ENCODE results near the gene ZNF320.

DNA sequence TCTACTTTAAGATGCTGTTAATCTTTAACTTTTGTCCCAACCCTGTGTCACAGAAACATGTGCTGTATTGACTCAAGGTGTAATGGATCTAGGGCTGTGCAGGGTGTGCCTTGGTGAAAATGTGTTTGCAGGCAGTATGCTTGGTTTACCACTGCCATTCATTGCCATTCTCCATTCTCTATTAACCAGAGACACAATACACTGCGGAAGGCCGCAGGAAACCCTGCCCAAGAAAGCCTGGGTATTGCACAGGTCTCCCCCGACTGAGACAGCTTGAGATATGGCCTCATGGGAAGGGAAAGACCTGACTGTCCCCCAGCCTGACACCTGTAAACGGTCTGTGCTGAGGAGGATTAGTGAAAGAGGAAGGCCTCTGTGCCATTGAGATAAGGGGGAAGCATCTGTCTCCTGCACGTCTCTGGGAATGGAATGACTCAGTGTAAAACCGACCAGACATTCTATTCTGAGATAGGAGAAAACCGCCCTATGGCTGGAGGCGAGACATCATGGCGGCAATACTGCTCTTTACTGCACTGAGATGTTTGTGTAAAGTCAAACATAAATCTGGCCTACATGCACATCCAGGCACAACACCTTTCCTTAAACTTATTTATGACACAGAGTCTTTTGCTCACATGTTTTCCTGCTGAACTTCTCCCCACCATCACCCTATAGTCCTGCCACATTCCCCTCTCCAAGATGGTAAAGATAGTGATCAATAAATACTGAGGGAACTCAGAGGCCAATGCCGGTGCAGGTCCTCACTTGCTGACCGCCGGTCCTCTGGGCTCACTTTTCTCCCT lies 38.9 kb upstream of the ZNF320 start:
- TF ChIP-seq, protein P1, sequence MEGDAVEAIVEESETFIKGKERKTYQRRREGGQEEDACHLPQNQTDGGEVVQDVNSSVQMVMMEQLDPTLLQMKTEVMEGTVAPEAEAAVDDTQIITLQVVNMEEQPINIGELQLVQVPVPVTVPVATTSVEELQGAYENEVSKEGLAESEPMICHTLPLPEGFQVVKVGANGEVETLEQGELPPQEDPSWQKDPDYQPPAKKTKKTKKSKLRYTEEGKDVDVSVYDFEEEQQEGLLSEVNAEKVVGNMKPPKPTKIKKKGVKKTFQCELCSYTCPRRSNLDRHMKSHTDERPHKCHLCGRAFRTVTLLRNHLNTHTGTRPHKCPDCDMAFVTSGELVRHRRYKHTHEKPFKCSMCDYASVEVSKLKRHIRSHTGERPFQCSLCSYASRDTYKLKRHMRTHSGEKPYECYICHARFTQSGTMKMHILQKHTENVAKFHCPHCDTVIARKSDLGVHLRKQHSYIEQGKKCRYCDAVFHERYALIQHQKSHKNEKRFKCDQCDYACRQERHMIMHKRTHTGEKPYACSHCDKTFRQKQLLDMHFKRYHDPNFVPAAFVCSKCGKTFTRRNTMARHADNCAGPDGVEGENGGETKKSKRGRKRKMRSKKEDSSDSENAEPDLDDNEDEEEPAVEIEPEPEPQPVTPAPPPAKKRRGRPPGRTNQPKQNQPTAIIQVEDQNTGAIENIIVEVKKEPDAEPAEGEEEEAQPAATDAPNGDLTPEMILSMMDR (tag by site-specific recombination; IDR thresholded peaks at IDR 0.05): no peak
- TF ChIP-seq ZNF677 (tag by site-specific recombination; IDR thresholded peaks at IDR 0.05): no peak
- TF ChIP-seq ZNF843 (tag by site-specific recombination; IDR thresholded peaks at IDR 0.05): no peak
- TF ChIP-seq, protein P2, sequence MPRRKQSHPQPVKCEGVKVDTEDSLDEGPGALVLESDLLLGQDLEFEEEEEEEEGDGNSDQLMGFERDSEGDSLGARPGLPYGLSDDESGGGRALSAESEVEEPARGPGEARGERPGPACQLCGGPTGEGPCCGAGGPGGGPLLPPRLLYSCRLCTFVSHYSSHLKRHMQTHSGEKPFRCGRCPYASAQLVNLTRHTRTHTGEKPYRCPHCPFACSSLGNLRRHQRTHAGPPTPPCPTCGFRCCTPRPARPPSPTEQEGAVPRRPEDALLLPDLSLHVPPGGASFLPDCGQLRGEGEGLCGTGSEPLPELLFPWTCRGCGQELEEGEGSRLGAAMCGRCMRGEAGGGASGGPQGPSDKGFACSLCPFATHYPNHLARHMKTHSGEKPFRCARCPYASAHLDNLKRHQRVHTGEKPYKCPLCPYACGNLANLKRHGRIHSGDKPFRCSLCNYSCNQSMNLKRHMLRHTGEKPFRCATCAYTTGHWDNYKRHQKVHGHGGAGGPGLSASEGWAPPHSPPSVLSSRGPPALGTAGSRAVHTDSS (tag by site-specific recombination; IDR thresholded peaks at IDR 0.05): no peak
- no peak for TF ChIP-seq ZNF510 (tag by site-specific recombination; IDR thresholded peaks at IDR 0.05; ENCODE audit: insufficient replicate concordance)
- TF ChIP-seq, protein P3, sequence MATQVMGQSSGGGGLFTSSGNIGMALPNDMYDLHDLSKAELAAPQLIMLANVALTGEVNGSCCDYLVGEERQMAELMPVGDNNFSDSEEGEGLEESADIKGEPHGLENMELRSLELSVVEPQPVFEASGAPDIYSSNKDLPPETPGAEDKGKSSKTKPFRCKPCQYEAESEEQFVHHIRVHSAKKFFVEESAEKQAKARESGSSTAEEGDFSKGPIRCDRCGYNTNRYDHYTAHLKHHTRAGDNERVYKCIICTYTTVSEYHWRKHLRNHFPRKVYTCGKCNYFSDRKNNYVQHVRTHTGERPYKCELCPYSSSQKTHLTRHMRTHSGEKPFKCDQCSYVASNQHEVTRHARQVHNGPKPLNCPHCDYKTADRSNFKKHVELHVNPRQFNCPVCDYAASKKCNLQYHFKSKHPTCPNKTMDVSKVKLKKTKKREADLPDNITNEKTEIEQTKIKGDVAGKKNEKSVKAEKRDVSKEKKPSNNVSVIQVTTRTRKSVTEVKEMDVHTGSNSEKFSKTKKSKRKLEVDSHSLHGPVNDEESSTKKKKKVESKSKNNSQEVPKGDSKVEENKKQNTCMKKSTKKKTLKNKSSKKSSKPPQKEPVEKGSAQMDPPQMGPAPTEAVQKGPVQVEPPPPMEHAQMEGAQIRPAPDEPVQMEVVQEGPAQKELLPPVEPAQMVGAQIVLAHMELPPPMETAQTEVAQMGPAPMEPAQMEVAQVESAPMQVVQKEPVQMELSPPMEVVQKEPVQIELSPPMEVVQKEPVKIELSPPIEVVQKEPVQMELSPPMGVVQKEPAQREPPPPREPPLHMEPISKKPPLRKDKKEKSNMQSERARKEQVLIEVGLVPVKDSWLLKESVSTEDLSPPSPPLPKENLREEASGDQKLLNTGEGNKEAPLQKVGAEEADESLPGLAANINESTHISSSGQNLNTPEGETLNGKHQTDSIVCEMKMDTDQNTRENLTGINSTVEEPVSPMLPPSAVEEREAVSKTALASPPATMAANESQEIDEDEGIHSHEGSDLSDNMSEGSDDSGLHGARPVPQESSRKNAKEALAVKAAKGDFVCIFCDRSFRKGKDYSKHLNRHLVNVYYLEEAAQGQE (tag by site-specific recombination; IDR thresholded peaks at IDR 0.05): no peak
- TF ChIP-seq ZBTB7A (tag by site-specific recombination; IDR thresholded peaks at IDR 0.05; ENCODE audit: low read depth): no peak
- no peak for TF ChIP-seq TCF7L2 (IDR thresholded peaks at IDR 0.05; ENCODE audit: borderline replicate concordance, low read depth, low read length)
- TF ChIP-seq ZBTB20 (tag by site-specific recombination; IDR thresholded peaks at IDR 0.05): no peak
- TF ChIP-seq ZNF239 (tag by site-specific recombination; IDR thresholded peaks at IDR 0.05): no peak
